HCT116 (cell line): ENCODE measurements around the gene DCHS2. TPM values are rescaled to one million over a fixed set of nuclear protein-coding genes. Genes with fewer than 3 reads are reported as not detected.

Experiments
- ATAC-seq: fragments of 200-7000 bp; cut with Tn5 transposase; 2 replicates; pipeline ENCODE4 v1.9.1; 2020; ENCODE audit warnings: mild to moderate bottlenecking, moderate library complexity
- BruUV-seq: library from RNA; stranded (reverse); fragments of 400-500 nt; replicated peaks from 2 replicates; lab custom pipeline; 2021; lab: Mats Ljungman, UMichigan
- CTCF ChIA-PET: fragments of 300-600 bp; sonication (Branson Sonifier 250); formaldehyde crosslinking; loops from one replicate; lab custom pipeline; 2021; ENCODE audit warnings: antibody characterized with exemption; lab: Charles Lee
- POLR2A ChIA-PET: fragments of 300-600, 350-600 bp; sonication (Branson Sonifier 250); formaldehyde crosslinking; loops from one replicate; lab custom pipeline; 2021; ENCODE audit warnings: antibody characterized with exemption; lab: Charles Lee
- RAD21 ChIA-PET, 2 experiments: fragments of 300-600 bp; sonication (Branson Sonifier 250); formaldehyde crosslinking; loops; one replicate each; lab custom pipeline; 2023; ENCODE audit warnings: low total read pairs in 2 of 2; ENCODE audit not compliant: uncharacterized antibody in 2 of 2, unreplicated experiment in 2 of 2, low non-redundant PET in 1 of 2; lab: Charles Lee
- DNase-seq: peaks from one replicate; pipeline ENCODE4 v3.0.0-alpha.2; 2010; ENCODE audit warnings: low read depth, low spot score
- H2AFZ ChIP-seq: fragments of 200-600 bp; shearing (Covaris generic), sonication (generic); 2 replicates; pipeline ENCODE4 v1.6.1; 2017; ENCODE audit warnings: low read depth, mixed run types, mixed read lengths, antibody characterized with exemption, low read length; ENCODE audit not compliant: poor library complexity, severe bottlenecking
- H3K27ac ChIP-seq: 2 replicates; pipeline ENCODE4 v1.5.1; 2012; ENCODE audit warnings: low read depth, low read length
- H3K27me3 ChIP-seq: fragments of 200-600 bp; sonication (generic); 2 replicates; pipeline ENCODE4 v1.6.1; 2016; ENCODE audit warnings: mixed run types, low read length, mixed read lengths; ENCODE audit not compliant: insufficient read depth
- H3K36me3 ChIP-seq, 2 experiments: fragments of 200-500 bp in 1 of 2; fragments of 200-600 bp in 1 of 2; sonication (Bioruptor generic) in 1 of 2; sonication (generic) in 1 of 2; 2 replicates each; pipeline versions ENCODE4 v1.5.1 to v1.6.1; 2014 to 2016; ENCODE audit warnings: low read length in 2 of 2, inconsistent platforms in 1 of 2, mixed read lengths in 1 of 2, mixed run types in 1 of 2; ENCODE audit not compliant: insufficient read depth in 2 of 2, control insufficient read depth in 1 of 2
- H3K4me1 ChIP-seq, 2 experiments: fragments of 200-600 bp in 1 of 2; sonication (generic) in 1 of 2; 2 replicates each; pipeline versions ENCODE4 v1.5.1 to v1.6.1; 2012 to 2017; ENCODE audit warnings: low read length in 2 of 2, inconsistent platforms in 1 of 2, mild to moderate bottlenecking in 1 of 2, mixed read lengths in 1 of 2, mixed run types in 1 of 2, moderate library complexity in 1 of 2; ENCODE audit not compliant: insufficient read depth in 2 of 2, control insufficient read depth in 1 of 2
- H3K4me2 ChIP-seq: fragments of 200-600 bp; sonication (generic); 2 replicates; pipeline ENCODE4 v1.6.1; 2017; ENCODE audit warnings: mixed run types, low read length, mixed read lengths
- H3K4me3 ChIP-seq, 2 experiments: fragments of 200-600 bp in 1 of 2; sonication (generic) in 1 of 2; replicated peaks in 1 of 2; 2 replicates each; pipeline ENCODE4 v1.5.1; 2011 to 2016; ENCODE audit warnings: low read length in 2 of 2, control low read depth in 1 of 2, low read depth in 1 of 2, mild to moderate bottlenecking in 1 of 2, mixed read lengths in 1 of 2, mixed run types in 1 of 2
- H3K79me2 ChIP-seq: fragments of 200-600 bp; sonication (generic); 2 replicates; pipeline ENCODE4 v1.6.1; 2017; ENCODE audit warnings: mild to moderate bottlenecking, mixed run types, low read length, moderate library complexity, mixed read lengths; ENCODE audit not compliant: insufficient read depth
- H3K9ac ChIP-seq: fragments of 200-600 bp; sonication (generic); 2 replicates; pipeline ENCODE4 v1.6.1; 2016; ENCODE audit warnings: low read length, mixed read lengths
- H3K9me2 ChIP-seq: fragments of 200-600 bp; sonication (generic), shearing (Covaris generic); 2 replicates; pipeline ENCODE4 v1.6.1; 2017; ENCODE audit warnings: mixed run types, mild to moderate bottlenecking, moderate library complexity; ENCODE audit not compliant: insufficient read depth
- H3K9me3 ChIP-seq, 2 experiments: fragments of 200-500 bp in 1 of 2; fragments of 200-600 bp in 1 of 2; sonication (Bioruptor generic) in 1 of 2; sonication (generic) in 1 of 2; 2 replicates each; pipeline ENCODE4 v1.6.1; 2014 to 2017; ENCODE audit warnings: low read length in 2 of 2, mixed read lengths in 2 of 2, inconsistent platforms in 1 of 2, low read depth in 1 of 2, mild to moderate bottlenecking in 1 of 2, mixed run types in 1 of 2, moderate library complexity in 1 of 2; ENCODE audit not compliant: control insufficient read depth in 1 of 2, insufficient read depth in 1 of 2
- H4K20me1 ChIP-seq: fragments of 200-600 bp; sonication (generic), shearing (Covaris generic); 2 replicates; pipeline ENCODE4 v1.6.1; 2017; ENCODE audit warnings: mixed run types, mild to moderate bottlenecking, moderate library complexity; ENCODE audit not compliant: insufficient read depth
- ELF1 ChIP-seq: IDR thresholded peaks from 2 replicates; pipeline ENCODE4 v1.6.1; 2012; ENCODE audit warnings: low read depth, borderline replicate concordance
- EZH2 ChIP-seq: fragments of 200-600 bp; sonication (generic); IDR thresholded peaks from 2 replicates; pipeline ENCODE4 v1.6.1; 2017; ENCODE audit warnings: antibody characterized with exemption, mixed run types
- JUND ChIP-seq: IDR thresholded peaks from 2 replicates; pipeline ENCODE4 v1.6.1; 2012
- POLR2A ChIP-seq: IDR thresholded peaks from 2 replicates; pipeline ENCODE4 v1.7.0; 2011; ENCODE audit warnings: borderline replicate concordance; ENCODE audit not compliant: insufficient read depth, insufficient read length; ENCODE audit errors: extremely low read depth
- SP1 ChIP-seq: IDR thresholded peaks from 2 replicates; pipeline ENCODE4 v1.6.1; 2012; ENCODE audit warnings: low read depth
- SRF ChIP-seq: IDR thresholded peaks from 2 replicates; pipeline ENCODE4 v1.6.1; 2012; ENCODE audit warnings: low read depth
- ZFX ChIP-seq: fragments of 450-650 bp; IDR thresholded peaks from 2 replicates; pipeline ENCODE4 v1.6.1; 2017
- ZNF274 ChIP-seq: fragments of 200-500 bp; sonication (Bioruptor generic); IDR thresholded peaks from 2 replicates; pipeline ENCODE4 v1.6.1; 2014; ENCODE audit warnings: mild to moderate bottlenecking, low read depth, low read length, inconsistent platforms
- intact Hi-C: fragments of 100-400 bp; cut with micrococcal nuclease; formaldehyde crosslinking; loops from 2 replicates; pipeline ENCODE4 v1.10.0; 2022
- total RNA-seq: library from RNA; stranded (reverse); gene quantifications from one replicate; pipeline ENCODE4 v1.2.1, GENCODE V29; 2021; ENCODE audit not compliant: unreplicated experiment
- TF ChIP-seq, protein P1 (sequence below): IDR thresholded peaks from 2 replicates; pipeline ENCODE4 v1.6.1; 2012
- TF ChIP-seq, protein P2 (sequence below): IDR thresholded peaks from 2 replicates; pipeline ENCODE4 v1.6.1; 2012
- TF ChIP-seq, protein P3 (sequence below): IDR thresholded peaks from 2 replicates; pipeline ENCODE4 v1.6.1; 2012; ENCODE audit warnings: low read depth

Gene DCHS2
- total RNA-seq, 1 experiment from 2014 or later, result 0.05 TPM

DNA sequence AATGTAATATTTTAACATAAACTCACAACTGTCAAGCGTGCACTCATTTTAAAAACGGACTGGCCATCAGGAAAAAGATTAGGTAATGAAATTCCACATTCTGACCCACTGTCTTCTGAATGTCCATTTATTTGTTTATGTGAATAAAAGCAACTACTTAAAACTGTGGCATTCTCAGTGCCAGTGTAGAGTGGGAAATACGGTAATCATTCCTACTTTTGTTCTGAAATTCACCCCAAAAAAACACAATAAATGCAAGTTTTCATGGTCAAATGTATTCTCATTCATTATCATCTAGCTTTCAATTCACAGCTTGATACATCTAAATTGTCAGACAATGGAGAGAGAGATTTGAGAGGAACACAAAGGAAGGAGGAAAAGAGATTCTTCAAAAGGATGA is 260.9 kb downstream of the DCHS2 start:
- Histone ChIP-seq H3K9me3 (no peaks in the 10 kb centered on the region), H3K9ac (no peak overlapping the region), H3K4me1 (no peaks in the 10 kb centered on the region), H3K27ac (no peak overlapping the region), H3K4me2 (no peak overlapping the region), H3K4me3 (no peak overlapping the region), H3K27me3 (no peaks in the 10 kb centered on the region), H3K79me2 (no peaks in the 10 kb centered on the region), H3K36me3 (no peaks in the 10 kb centered on the region), H3K9me2 (no peaks in the 10 kb centered on the region), H2AFZ (no peak overlapping the region), H4K20me1 (no peaks in the 10 kb centered on the region)
- intact Hi-C loops, result no loop called here
- ATAC-seq (no peak), DNase-seq (no peak)
- ChIA-PET POLR2A (no interaction called here), CTCF (no interaction called here), RAD21 (no interaction called here)
- no peak for TF ChIP-seq SP1
- no peak for TF ChIP-seq EZH2
- no peak for TF ChIP-seq ZFX
- TF ChIP-seq, protein P1, sequence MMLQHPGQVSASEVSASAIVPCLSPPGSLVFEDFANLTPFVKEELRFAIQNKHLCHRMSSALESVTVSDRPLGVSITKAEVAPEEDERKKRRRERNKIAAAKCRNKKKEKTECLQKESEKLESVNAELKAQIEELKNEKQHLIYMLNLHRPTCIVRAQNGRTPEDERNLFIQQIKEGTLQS, result no peak
- no peak for TF ChIP-seq JUND
- no peak for TF ChIP-seq ELF1
- TF ChIP-seq POLR2A, result no peak
- no peak for TF ChIP-seq SRF
- TF ChIP-seq ZNF274, result no peak
- TF ChIP-seq, protein P2, sequence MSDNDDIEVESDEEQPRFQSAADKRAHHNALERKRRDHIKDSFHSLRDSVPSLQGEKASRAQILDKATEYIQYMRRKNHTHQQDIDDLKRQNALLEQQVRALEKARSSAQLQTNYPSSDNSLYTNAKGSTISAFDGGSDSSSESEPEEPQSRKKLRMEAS, result no peak
- BruUV-seq, result no TSS peak

DNA sequence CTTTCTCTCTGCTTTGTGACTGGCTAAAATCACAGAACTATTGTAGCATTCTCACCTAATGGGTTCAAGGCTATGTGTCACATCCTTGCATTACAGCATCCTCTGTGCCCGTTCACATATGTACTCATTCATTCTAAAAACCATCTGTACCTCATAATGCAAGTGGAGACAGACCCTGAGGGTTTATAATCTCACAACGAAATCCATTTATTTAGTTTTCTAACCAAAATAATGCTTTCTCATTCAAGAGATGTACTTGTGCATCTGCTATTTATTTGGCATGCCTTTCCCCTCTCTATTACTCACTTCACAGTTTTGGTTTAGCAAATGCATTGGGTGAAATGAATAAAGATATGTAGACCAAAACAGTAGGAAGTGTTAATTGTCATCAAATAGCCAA is 261.5 kb downstream of the DCHS2 start:
- no peak overlapping the region for H3K4me2 ChIP-seq
- TF ChIP-seq, protein P3, sequence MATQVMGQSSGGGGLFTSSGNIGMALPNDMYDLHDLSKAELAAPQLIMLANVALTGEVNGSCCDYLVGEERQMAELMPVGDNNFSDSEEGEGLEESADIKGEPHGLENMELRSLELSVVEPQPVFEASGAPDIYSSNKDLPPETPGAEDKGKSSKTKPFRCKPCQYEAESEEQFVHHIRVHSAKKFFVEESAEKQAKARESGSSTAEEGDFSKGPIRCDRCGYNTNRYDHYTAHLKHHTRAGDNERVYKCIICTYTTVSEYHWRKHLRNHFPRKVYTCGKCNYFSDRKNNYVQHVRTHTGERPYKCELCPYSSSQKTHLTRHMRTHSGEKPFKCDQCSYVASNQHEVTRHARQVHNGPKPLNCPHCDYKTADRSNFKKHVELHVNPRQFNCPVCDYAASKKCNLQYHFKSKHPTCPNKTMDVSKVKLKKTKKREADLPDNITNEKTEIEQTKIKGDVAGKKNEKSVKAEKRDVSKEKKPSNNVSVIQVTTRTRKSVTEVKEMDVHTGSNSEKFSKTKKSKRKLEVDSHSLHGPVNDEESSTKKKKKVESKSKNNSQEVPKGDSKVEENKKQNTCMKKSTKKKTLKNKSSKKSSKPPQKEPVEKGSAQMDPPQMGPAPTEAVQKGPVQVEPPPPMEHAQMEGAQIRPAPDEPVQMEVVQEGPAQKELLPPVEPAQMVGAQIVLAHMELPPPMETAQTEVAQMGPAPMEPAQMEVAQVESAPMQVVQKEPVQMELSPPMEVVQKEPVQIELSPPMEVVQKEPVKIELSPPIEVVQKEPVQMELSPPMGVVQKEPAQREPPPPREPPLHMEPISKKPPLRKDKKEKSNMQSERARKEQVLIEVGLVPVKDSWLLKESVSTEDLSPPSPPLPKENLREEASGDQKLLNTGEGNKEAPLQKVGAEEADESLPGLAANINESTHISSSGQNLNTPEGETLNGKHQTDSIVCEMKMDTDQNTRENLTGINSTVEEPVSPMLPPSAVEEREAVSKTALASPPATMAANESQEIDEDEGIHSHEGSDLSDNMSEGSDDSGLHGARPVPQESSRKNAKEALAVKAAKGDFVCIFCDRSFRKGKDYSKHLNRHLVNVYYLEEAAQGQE, result no peak
- TF ChIP-seq, all 23 proteins: peak for 0
- BruUV-seq, result no TSS peak
- ATAC-seq (no peak), DNase-seq (no peak)
- ChIA-PET CTCF (no interaction called here), POLR2A (no interaction called here), RAD21 (no interaction called here)
- intact Hi-C loops, result no loop called here
- no peak overlapping the region for H3K9ac ChIP-seq
- no peaks in the 10 kb centered on the region for H3K79me2 ChIP-seq
- no peaks in the 10 kb centered on the region for H3K36me3 ChIP-seq
- H3K27me3 ChIP-seq, result no peaks in the 10 kb centered on the region
- H4K20me1 ChIP-seq, result no peaks in the 10 kb centered on the region
- no peak overlapping the region for H3K27ac ChIP-seq
- H3K9me3 ChIP-seq, result no peaks in the 10 kb centered on the region
- H2AFZ ChIP-seq, result no peak overlapping the region
- H3K4me3 ChIP-seq, result no peak overlapping the region
- no peaks in the 10 kb centered on the region for H3K9me2 ChIP-seq
- no peaks in the 10 kb centered on the region for H3K4me1 ChIP-seq
